Measurements from ENCODE around the gene LILRB5.
"Not testable (repeated sequence)": the region's sequence is repeated elsewhere in the genome, so short reads cannot be mapped to it uniquely, and the experiment has no call there.

Gene LILRB5

DNA sequence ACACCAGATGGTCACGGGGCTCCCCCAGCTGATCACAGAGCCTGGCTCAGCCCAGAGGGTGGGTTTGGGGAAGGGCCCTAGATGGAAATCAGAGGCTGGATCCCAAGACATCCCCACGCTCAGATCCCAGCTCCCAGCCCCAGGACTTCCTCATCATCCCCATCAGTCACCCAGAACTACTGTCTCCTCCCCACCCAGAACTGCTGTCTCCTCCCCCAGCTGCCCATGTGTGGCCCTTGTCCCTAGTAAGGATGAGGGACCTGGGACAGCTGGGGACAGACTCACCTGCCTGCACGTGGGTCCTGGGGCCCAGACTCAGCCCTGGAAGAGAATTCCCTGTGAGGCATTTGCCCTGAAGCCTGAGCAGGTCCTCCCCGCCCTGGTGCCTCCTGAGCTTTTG lies 14.8 kb downstream of the LILRB5 start:
- H3K36me3 Mint-ChIP-seq (ENCODE audit: low read depth); H3K9me3 Mint-ChIP-seq; H3K27ac Mint-ChIP-seq; DNase-seq; H3K4me1 Mint-ChIP-seq (ENCODE audit: low read depth); H3K4me3 Mint-ChIP-seq; H3K27me3 Mint-ChIP-seq: not testable (repeated sequence)

DNA sequence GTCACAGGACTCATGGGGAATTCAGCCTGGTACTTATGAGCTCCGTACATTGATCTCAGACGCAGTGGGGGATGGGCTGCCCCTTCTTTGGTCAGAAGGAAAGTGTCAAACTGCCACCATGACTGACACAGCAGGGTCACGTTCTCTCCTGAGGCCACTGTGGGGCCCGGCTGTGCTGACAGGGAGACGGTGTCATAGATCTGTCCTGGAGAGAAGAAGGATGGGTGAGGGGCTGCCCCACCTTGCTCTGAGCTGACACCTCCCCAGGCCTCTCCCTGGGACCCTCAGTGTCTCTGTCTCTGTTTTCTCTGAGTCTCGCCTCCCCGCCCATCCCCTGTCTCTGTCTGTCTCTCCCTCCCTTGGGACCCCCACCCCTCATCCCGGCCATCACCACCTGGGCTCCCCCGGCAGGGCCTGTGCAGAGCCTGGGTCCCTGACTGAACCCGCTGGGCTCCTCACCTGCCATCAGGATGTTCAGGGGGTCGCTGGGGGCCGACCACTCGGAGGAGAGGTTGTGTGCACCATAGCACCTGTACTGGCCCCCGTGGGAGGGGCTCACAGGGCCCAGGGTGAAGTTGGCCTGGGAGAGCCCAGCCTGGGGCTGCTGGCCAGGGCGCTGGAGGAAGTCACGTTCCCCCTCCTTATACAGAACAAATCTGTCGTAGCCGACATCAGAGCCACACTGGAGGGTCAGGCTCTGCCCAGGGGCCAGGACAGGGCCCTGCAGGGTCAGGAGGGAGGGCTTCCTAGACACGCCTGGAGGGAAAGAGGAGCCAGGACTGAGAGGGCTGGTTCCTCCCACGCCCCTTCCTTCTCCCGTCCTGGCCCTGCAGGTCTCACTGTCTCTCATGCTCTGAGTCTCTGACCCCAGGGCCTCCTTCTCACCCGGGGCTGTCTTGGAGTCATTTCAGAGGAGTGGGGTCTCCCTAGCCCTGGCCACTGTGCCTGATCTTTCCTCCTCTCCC lies 16.4 kb downstream of the LILRB5 start:
- DNase-seq; H3K4me1 Mint-ChIP-seq (ENCODE audit: low read depth); H3K9me3 Mint-ChIP-seq; H3K27ac Mint-ChIP-seq; H3K4me3 Mint-ChIP-seq; H3K36me3 Mint-ChIP-seq (ENCODE audit: low read depth): not testable (repeated sequence)
- peaks cover 11% of the 10 kb centered on the region for H3K27me3 Mint-ChIP-seq

DNA sequence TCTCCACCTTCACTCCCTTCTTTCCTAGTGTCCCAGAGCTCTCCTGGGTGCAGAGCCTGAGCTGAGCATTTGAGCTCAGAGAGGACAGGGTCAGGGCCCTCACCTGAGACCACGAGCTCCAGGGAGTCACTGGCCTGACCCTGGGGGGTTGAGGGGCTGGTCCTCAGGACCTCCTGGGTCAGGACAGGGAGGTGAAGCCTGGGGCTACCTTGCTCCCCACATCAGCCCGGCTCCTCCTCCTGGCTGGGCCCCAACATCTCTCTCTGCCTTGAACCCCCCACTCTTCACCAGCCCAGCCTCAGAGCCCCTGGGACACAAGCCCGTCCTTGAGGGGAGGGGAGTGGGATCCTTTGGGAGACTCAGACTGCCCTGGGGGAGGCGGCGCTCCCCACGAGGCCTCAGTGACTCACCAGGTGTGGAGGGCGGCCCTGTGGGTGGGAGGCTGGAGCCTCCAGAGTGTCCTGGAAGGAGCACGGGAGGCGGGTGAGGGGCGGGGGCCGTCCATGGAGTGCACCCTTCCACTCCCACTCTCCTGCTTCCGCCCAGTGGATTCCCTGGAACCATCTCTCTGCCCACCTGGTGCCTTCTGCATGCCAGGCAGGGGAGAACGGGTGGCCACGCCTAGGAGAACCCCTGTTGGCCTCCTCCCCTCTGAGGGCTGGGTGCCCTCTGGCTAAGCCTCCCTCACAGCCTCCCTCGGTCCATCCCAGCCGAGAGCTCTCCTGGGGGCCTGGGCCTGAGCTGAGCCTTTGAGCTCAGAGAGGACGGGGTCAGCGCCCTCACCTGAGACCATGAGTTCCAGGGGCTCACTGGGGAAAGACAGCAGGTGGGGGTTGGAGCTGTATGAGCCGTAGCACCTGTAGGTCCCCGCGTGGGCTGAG lies 17.3 kb downstream of the LILRB5 start:
- not testable (repeated sequence) for H3K36me3 Mint-ChIP-seq (ENCODE audit: low read depth); H3K4me1 Mint-ChIP-seq (ENCODE audit: low read depth); DNase-seq; H3K4me3 Mint-ChIP-seq; H3K9me3 Mint-ChIP-seq; H3K27ac Mint-ChIP-seq
- H3K27me3 Mint-ChIP-seq = peaks cover 17% of the 10 kb centered on the region

GRCh38 chr19:54233941-54234340 lies 23.1 kb downstream of the LILRB5 start:
- Mint-ChIP-seq H3K27me3 (peaks cover 46% of the 10 kb centered on the region), H3K9me3 (no peaks in the 10 kb centered on the region), H3K4me1 (ENCODE audit: low read depth) (peaks cover 6% of the 10 kb centered on the region), H3K36me3 (ENCODE audit: low read depth) (no peaks in the 10 kb centered on the region), H3K4me3 (no peak overlapping the region), H3K27ac (no peak overlapping the region)
- no peak for DNase-seq

GRCh38 chr19:54231077-54231931 lies 25.8 kb downstream of the LILRB5 start:
- peaks cover 43% of the 10 kb centered on the region for H3K27me3 Mint-ChIP-seq
- no peak overlapping the region for H3K4me3 Mint-ChIP-seq
- H3K36me3 Mint-ChIP-seq (ENCODE audit: low read depth) = no peaks in the 10 kb centered on the region
- H3K27ac Mint-ChIP-seq = no peak overlapping the region
- H3K9me3 Mint-ChIP-seq = no peaks in the 10 kb centered on the region
- DNase-seq = peak; percentile 91
- H3K4me1 Mint-ChIP-seq (ENCODE audit: low read depth) = peaks cover 6% of the 10 kb centered on the region

DNA sequence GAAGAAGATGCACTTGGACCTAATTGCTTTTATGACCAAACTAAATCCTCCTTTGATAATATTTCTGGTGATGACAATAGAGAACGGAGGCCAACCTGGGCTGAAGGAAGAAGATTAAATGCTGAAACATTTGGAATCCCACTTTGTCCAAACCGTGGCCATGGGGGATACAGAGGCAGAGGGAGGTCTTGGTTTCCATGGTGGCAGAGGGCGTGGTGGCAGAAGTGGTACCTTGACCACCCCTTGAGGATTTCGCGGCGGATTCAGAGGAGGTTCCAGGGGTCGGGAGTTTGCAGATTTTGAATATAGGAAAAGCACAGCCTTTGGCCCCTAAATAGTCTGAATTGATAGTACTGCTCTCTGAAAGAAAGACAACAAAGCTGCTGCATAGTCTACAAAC lies 27.0 kb downstream of the LILRB5 start:
- Mint-ChIP-seq H3K27ac (no peak overlapping the region), H3K36me3 (ENCODE audit: low read depth) (no peaks in the 10 kb centered on the region), H3K27me3 (peaks cover 36% of the 10 kb centered on the region), H3K4me3 (no peak overlapping the region), H3K9me3 (no peaks in the 10 kb centered on the region), H3K4me1 (ENCODE audit: low read depth) (peaks cover 6% of the 10 kb centered on the region)
- DNase-seq = no peak

DNA sequence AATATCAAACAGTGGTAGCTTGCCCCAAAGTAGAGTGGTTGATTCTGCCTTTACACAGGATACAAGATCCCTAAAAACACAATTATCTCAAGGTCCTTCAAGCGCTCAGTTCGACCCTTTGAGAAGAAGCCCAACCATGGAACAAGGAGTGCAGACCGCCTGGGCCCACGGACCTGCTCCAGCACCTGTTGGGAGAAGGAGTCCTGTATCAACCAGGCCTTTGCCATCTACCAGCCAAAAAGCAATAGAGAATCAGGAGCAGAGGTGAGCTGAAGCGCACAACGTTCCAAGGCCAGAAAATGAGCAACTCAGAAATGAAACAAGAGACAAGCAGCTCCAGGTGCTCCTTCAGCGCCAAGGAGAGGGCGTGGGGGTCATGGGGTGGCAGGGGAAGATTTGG lies 27.9 kb downstream of the LILRB5 start:
- H3K27ac Mint-ChIP-seq = no peak overlapping the region
- no peaks in the 10 kb centered on the region for H3K36me3 Mint-ChIP-seq (ENCODE audit: low read depth)
- H3K27me3 Mint-ChIP-seq = peaks cover 27% of the 10 kb centered on the region

GRCh38 chr19:54224619-54225018 lies 32.5 kb downstream of the LILRB5 start:
- H3K4me3 Mint-ChIP-seq; DNase-seq; H3K27ac Mint-ChIP-seq; H3K4me1 Mint-ChIP-seq (ENCODE audit: low read depth); H3K36me3 Mint-ChIP-seq (ENCODE audit: low read depth); H3K9me3 Mint-ChIP-seq: not testable (repeated sequence)
- H3K27me3 Mint-ChIP-seq = peaks cover 21% of the 10 kb centered on the region

More for the DNA sequence above, 27.9 kb downstream of the LILRB5 start:
- Mint-ChIP-seq H3K4me1 (ENCODE audit: low read depth) (peaks cover 6% of the 10 kb centered on the region), H3K4me3 (no peak overlapping the region), H3K9me3 (no peaks in the 10 kb centered on the region)
- DNase-seq = no peak

DNA sequence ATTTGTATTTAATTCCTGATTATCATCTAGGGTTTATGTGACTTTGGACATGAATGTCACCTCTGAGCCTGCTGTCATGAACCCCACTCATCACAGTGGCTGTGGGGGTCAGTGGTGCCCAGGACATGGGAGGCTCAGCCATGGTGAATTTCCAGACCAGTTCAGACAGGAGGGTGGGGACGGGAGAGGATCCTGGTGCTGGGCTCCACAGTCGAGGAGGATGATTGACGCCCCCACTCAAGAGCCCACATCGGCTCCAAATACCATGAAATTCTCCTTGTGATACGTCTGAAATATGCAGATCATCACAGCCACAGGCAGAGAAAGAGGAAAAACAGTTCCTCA lies 33.2 kb downstream of the LILRB5 start:
- not testable (repeated sequence) for DNase-seq; H3K27ac Mint-ChIP-seq; H3K4me3 Mint-ChIP-seq; H3K9me3 Mint-ChIP-seq; H3K4me1 Mint-ChIP-seq (ENCODE audit: low read depth); H3K36me3 Mint-ChIP-seq (ENCODE audit: low read depth)
- H3K27me3 Mint-ChIP-seq = peaks cover 17% of the 10 kb centered on the region

DNA sequence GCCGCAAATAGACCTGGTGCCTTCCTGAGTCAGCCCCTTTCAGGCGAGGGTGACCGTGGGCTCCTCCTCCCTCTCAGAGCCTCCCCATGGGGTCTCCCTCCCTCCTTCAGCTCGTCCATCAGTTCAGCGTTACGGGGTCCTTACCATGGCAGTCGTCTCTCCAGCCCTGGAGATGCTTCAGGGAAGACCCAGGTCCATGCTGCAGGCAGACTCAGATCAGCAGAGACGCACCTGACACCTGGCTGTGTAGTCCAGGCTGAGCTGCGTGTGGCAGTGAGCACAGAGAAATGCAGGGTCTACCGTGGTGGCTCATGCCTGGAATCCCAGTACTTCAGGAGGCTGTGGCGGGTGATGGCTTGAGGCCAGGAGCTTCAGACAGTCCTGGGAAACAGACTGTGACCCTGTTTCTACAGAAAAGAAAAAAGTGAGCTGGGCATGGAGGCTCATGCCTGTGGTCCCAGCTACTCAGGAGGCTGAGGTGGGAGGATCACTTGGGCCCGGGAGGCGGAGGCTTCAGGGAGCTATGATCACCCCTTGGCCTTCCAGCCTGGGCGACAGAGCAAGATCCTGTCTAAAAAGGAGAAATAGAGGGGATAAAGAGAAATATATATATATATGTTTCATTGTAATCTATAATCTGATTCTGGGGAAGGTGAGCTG lies 33.7 kb downstream of the LILRB5 start:
- peaks cover 17% of the 10 kb centered on the region for H3K27me3 Mint-ChIP-seq
- not testable (repeated sequence) for H3K9me3 Mint-ChIP-seq; H3K4me3 Mint-ChIP-seq; H3K36me3 Mint-ChIP-seq (ENCODE audit: low read depth); H3K27ac Mint-ChIP-seq; DNase-seq; H3K4me1 Mint-ChIP-seq (ENCODE audit: low read depth)

DNA sequence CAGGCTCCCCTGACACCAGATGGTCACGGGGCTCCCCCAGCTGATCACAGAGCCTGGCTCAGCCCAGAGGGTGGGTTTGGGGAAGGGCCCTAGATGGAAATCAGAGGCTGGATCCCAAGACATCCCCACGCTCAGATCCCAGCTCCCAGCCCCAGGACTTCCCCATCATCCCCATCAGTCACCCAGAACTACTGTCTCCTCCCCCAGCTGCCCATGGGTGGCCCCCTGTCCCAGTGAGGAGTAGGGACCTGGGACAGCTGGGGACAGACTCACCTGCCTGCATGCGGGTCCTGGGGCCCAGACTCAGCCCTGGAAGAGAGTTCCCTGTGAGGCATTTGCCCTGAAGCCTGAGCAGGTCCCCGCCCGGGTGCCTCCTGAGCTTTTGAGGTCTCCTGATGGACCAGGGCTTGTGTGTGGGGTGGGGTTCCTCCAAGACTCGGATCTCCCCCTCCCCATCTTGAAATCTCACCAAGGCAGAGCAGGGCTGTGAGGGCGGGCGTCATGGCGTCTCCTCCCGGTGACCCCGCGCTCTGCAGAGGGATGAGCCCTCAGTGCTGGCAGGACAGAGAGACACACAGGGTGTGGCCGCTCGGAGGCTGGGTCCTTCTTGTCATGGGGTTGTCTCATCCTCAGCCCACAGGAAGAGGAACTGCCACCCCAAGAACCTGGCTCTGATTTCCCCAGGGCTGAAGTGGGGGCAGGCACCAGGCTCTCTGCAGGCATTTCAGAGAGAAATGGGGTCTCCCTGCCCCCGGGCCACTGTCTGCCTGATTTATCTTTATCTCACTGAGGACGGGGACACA lies 34.4 kb downstream of the LILRB5 start, which contains the start of gene LILRB3:
LILRB3 (minus strand) TSS at position 534 of the 803 bp plus-strand sequence; CDS start at position 503, 31 bp downstream.
- H3K27ac Mint-ChIP-seq; DNase-seq; H3K9me3 Mint-ChIP-seq; H3K4me3 Mint-ChIP-seq; H3K4me1 Mint-ChIP-seq (ENCODE audit: low read depth); H3K36me3 Mint-ChIP-seq (ENCODE audit: low read depth): not testable (repeated sequence)
- peaks cover 17% of the 10 kb centered on the region for H3K27me3 Mint-ChIP-seq

GRCh38 chr19:54221947-54222346 lies 35.1 kb downstream of the LILRB5 start:
- not testable (repeated sequence) for H3K27ac Mint-ChIP-seq; H3K36me3 Mint-ChIP-seq (ENCODE audit: low read depth); DNase-seq; H3K4me1 Mint-ChIP-seq (ENCODE audit: low read depth); H3K9me3 Mint-ChIP-seq; H3K4me3 Mint-ChIP-seq
- peaks cover 17% of the 10 kb centered on the region for H3K27me3 Mint-ChIP-seq

- H3K4me1 Mint-ChIP-seq (ENCODE audit: low read depth); H3K4me3 Mint-ChIP-seq; H3K9me3 Mint-ChIP-seq; DNase-seq; H3K27ac Mint-ChIP-seq: not testable (repeated sequence)
- H3K36me3 Mint-ChIP-seq (ENCODE audit: low read depth) = peaks cover 18% of the 10 kb centered on the region
- H3K27me3 Mint-ChIP-seq = peaks cover 17% of the 10 kb centered on the region
These were observed 37.4 kb downstream of the LILRB5 start for GRCh38 chr19:54219702-54220101.
